ENCODE results near the gene CCDC89.
"Not testable (repeated sequence)": the region's sequence is repeated elsewhere in the genome, so short reads cannot be mapped to it uniquely, and the experiment has no call there.

- not testable (repeated sequence) for TF ChIP-seq MAZ (IDR thresholded peaks at IDR 0.05; ENCODE audit: borderline replicate concordance, low read depth, low read length); CTCF (conservative IDR thresholded peaks at IDR 0.05; ENCODE audit: low read depth, low read length); MAFK (IDR thresholded peaks at IDR 0.05; ENCODE audit: low read depth, low read length); USF2 (IDR thresholded peaks at IDR 0.05; ENCODE audit: low read depth, low read length); CEBPB (IDR thresholded peaks at IDR 0.05; ENCODE audit: low read depth, low read length); RCOR1 (IDR thresholded peaks at IDR 0.05; ENCODE audit: insufficient replicate concordance, low read length); RFX5 (IDR thresholded peaks at IDR 0.05; ENCODE audit: low read depth, low read length); BHLHE40 (IDR thresholded peaks at IDR 0.05; ENCODE audit: low read depth, low read length); FOS (IDR thresholded peaks at IDR 0.05; ENCODE audit: low read depth, low read length); POLR2A (IDR thresholded peaks at IDR 0.05; ENCODE audit: low read depth, low read length)
Measured at GRCh38 chr11:85654343-85654742, 31.7 kb downstream of the CCDC89 start.

All from IMR-90 (cell line).